Gastrocnemius medialis (tissue), 4 donors: ENCODE results near the gene AARS1. TPM values are rescaled to one million over a fixed set of nuclear protein-coding genes. Genes with fewer than 3 reads are reported as not detected.
"Not testable (repeated sequence)": the region's sequence is repeated elsewhere in the genome, so short reads cannot be mapped to it uniquely, and the experiment has no call there.

Experiments
- ATAC-seq, 2 donors: fragments of 150-250 bp; one replicate each; pipeline ENCODE4 v1.9.1; 2016
- DNase-seq, 2 donors: peaks; one replicate each; pipeline ENCODE4 v3.0.0-alpha.2; 2019
- H3K27ac ChIP-seq, 4 donors: fragments of 200-600 bp; sonication (generic); 1 replicate in 1 of 4; 2 replicates in 3 of 4; pipeline ENCODE4 v1.5.1; 2016 to 2018; ENCODE audit warnings: mild to moderate bottlenecking in 2 of 4, moderate library complexity in 1 of 4
- H3K27me3 ChIP-seq, 3 donors: fragments of 200-600 bp; sonication (generic) in 2 of 3; 1 replicate in 1 of 3; 2 replicates in 2 of 3; pipeline versions ENCODE4 v1.5.1 to v1.6.0; 2016 to 2019; ENCODE audit warnings: mild to moderate bottlenecking in 1 of 3, moderate library complexity in 1 of 3
- H3K36me3 ChIP-seq, 2 donors: fragments of 200-600 bp; sonication (generic) in 1 of 2; one replicate each; pipeline ENCODE4 v1.5.1; 2017 to 2018
- H3K4me1 ChIP-seq, 2 donors: fragments of 200-600 bp; sonication (generic) in 1 of 2; one replicate each; pipeline ENCODE4 v1.5.1; 2016 to 2017; ENCODE audit warnings: mild to moderate bottlenecking in 2 of 2
- H3K4me3 ChIP-seq, 4 donors: fragments of 200-600 bp; sonication (generic) in 3 of 4; 1 replicate in 1 of 4; 2 replicates in 3 of 4; pipeline ENCODE4 v1.5.1; 2016 to 2019; ENCODE audit warnings: mild to moderate bottlenecking in 2 of 4
- H3K9me3 ChIP-seq, 3 donors: fragments of 200-600 bp; sonication (generic) in 2 of 3; 1 replicate in 1 of 3; 2 replicates in 2 of 3; pipeline ENCODE4 v1.5.1; 2016 to 2019
- CTCF ChIP-seq, 5 experiments: fragments of 450-650 bp in 3 of 5; fragments of 200-600 bp in 2 of 5; sonication (generic) in 2 of 5; IDR thresholded peaks in 4 of 5; conservative IDR thresholded peaks in 1 of 5; 1 replicate in 4 of 5; 2 replicates in 1 of 5; pipeline ENCODE4 v1.5.1; 2016 to 2019; ENCODE audit warnings: antibody characterized with exemption in 5 of 5, mild to moderate bottlenecking in 3 of 5, moderate library complexity in 3 of 5
- POLR2A ChIP-seq, 2 donors: fragments of 450-650 bp; IDR thresholded peaks; one replicate each; pipeline ENCODE4 v1.6.1; 2017; ENCODE audit warnings: antibody characterized with exemption in 2 of 2, mild to moderate bottlenecking in 2 of 2, moderate library complexity in 2 of 2
- in situ Hi-C, 4 donors: fragments of 200-750 bp; cut with MboI; loops; one replicate each; pipeline versions ENCODE4 v1.15.0 to v1.8.0; 2017; ENCODE audit warnings: low sequenced_read_pairs in 4 of 4
- intact Hi-C: fragments of 100-400 bp; cut with DNase I; formaldehyde crosslinking; loops from one replicate; pipeline ENCODE4 v1.15.1; 2023; ENCODE audit warnings: low total_unique reads
- total RNA-seq, 4 donors: library from RNA; depleted of rRNA; stranded (reverse); fragments of >200 nt; gene quantifications; one replicate each; pipeline versions ENCODE4 v1.1.0 to v1.2.3, GENCODE V29; 2016

Gene AARS1
- total RNA-seq, 4 donors from 2014 or later, result 58.0 to 80.4 (median 60.2) TPM

DNA sequence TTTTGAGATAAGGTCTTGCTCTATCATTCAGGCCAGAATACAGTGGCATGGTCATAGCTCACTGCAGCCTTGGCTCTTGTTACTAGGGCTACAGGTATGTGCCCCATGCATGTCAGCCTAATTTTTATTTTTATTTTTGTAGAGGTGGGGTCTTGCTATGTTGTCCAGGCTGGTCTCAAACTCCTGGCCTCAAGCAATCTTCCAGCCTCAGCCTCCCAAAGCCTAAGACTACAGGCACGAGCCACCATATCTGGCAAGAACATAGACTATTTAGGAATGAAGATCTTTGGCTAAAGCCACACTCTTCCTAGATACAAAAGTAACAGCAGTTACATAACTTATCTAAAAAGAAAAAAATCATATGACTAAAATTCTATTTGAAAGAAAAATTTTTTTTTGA, 41.8 kb upstream of the AARS1 start:
- peak overlapping the region; percentile 77 to 92 (median 90) for H3K27ac ChIP-seq

DNA sequence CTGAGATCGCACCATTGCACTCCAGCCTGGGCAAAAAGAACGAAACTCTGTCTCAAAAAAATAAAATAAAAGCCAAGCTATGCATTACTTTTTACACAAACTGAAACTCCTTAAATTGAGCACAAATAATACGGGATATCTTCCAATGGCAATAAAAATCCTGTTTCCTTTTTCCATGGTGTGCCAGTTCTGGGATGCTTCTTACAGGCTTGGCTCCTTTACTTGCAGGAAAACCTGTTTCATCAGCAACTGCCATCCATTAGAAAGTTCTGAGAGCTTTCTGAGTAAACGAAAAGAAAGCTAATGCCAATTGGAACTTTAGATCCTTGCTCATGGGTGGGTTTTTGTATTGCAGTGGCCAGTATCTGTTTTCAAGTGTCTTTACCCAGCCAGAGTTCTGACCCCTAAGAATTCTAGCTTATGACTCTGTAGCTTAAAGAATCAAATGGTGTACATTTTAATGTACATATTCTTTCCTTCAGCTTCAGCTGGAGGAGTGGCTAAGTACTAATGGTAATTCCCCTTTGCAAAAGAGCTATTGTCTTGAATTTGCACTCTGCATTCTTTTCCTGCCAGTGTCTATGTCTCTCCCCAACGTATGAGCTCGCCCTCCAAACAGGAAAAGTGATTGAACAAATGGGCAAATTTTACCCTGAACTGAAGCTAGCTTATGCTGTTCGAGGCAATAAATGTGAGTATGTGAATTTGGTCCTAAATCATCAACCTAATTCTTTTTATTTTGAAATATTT, 35.9 kb upstream of the AARS1 start:
- ATAC-seq, result no peak
- Histone ChIP-seq H3K4me1 (no peaks in the 10 kb centered on the region), H3K4me3 (no peak overlapping the region), H3K27ac (no peak overlapping the region), H3K27me3 (no peaks in the 10 kb centered on the region), H3K9me3 (no peaks in the 10 kb centered on the region), H3K36me3 (peaks cover 0 to 64% of the 10 kb centered on the region in 2 donors)
- TF ChIP-seq POLR2A (IDR thresholded peaks at IDR 0.05) (no peak), CTCF (IDR thresholded peaks at IDR 0.05 in 4 of 5, conservative IDR thresholded peaks at IDR 0.05 in 1 of 5) (no peak)
- DNase-seq, result no peak
- intact Hi-C loops (no loop called here), in situ Hi-C loops (no loop called here)

More for the DNA sequence above, 41.8 kb upstream of the AARS1 start:
- Histone ChIP-seq H3K4me1 (peaks cover 3 to 15% of the 10 kb centered on the region in 2 donors), H3K9me3 (no peaks in the 10 kb centered on the region), H3K27me3 (no peaks in the 10 kb centered on the region), H3K4me3 (no peak overlapping the region), H3K36me3 (peaks cover 0 to 48% of the 10 kb centered on the region in 2 donors)
- no peak for DNase-seq
- TF ChIP-seq CTCF (IDR thresholded peaks at IDR 0.05 in 4 of 5, conservative IDR thresholded peaks at IDR 0.05 in 1 of 5) (no peak), POLR2A (IDR thresholded peaks at IDR 0.05) (no peak)
- ATAC-seq, result no peak
- intact Hi-C loops (no loop called here), in situ Hi-C loops (no loop called here)

DNA sequence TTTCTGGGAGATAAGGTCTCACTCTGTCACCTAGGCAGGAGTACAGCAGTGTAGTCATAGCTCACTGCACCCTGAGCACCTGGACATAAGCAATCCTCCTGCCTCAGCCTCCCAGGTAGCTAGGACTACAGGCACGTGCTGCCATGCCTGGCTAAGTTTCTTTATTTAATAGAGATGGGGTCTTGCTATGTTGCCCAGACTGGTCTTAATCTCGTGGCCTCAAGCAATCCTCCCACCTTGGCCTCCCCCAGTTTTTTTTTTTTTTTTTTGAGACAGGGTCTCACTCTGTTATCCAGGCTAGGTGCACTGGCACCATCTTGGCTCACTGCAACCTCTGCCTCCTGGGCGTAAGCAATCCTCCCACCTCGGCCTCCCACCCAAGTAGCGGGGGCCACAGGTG, 30.8 kb upstream of the AARS1 start:
- DNase-seq (no peak), ATAC-seq (no peak)
- H3K27me3 ChIP-seq, result no peaks in the 10 kb centered on the region
- TF ChIP-seq POLR2A (IDR thresholded peaks at IDR 0.05) (no peak), CTCF (IDR thresholded peaks at IDR 0.05 in 4 of 5, conservative IDR thresholded peaks at IDR 0.05 in 1 of 5) (no peak)
- H3K4me3 ChIP-seq, result no peak overlapping the region
- intact Hi-C loops, result no loop called here
- in situ Hi-C loops, result no loop called here
- H3K27ac ChIP-seq, result no peak overlapping the region
- peaks cover 5 to 75% of the 10 kb centered on the region in 2 donors for H3K36me3 ChIP-seq
- no peaks in the 10 kb centered on the region for H3K4me1 ChIP-seq
- no peaks in the 10 kb centered on the region for H3K9me3 ChIP-seq

DNA sequence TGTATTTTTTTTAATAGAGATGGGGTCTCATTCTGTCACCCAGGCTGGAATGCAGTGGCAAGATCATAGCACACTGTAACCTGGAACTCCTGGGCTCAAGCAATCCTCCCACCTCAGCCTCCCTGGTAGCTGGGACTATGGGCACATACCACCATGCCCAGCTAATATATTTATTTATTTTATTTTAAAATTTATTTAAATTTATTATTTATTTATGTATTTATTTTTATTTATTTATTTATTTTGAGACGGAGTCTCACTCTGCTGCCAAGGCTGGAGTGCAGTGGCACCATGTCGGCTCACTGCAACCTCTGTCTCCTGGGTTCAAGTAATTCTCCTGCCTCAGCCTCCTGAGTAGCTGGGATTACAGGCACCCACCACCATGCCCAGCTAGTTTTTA, 18.4 kb upstream of the AARS1 start:
- H3K27me3 ChIP-seq, H3K36me3 ChIP-seq, DNase-seq, H3K4me1 ChIP-seq, intact Hi-C loops, H3K9me3 ChIP-seq, H3K4me3 ChIP-seq, in situ Hi-C loops, H3K27ac ChIP-seq, ATAC-seq: not testable (repeated sequence)

DNA sequence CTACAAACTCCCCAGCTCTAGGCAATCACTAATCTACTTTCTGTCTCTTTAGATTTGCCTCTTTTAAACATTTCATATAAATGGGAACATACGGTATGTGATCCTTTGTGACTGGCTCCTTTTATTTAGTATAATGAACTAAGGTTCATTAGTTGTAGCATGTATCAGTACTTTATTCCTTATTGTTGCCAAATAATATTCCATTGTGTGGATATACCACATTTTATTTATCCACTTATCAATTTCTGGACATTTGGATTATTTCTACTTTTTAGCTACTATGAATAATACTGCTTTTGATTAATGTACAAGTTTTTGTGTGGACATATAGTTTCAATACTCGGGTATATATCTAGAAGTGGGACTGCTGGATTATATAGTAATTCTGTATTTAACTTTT, 17.6 kb upstream of the AARS1 start:
- DNase-seq, result no peak
- H3K4me1 ChIP-seq, result no peaks in the 10 kb centered on the region
- H3K27ac ChIP-seq, result no peak overlapping the region
- no peaks in the 10 kb centered on the region for H3K27me3 ChIP-seq
- in situ Hi-C loops (no loop called here), intact Hi-C loops (no loop called here)
- no peak for TF ChIP-seq POLR2A (IDR thresholded peaks at IDR 0.05)
- ATAC-seq, result no peak
- H3K36me3 ChIP-seq, result peaks cover 0 to 3% of the 10 kb centered on the region in 2 donors
- H3K9me3 ChIP-seq, result no peaks in the 10 kb centered on the region
- H3K4me3 ChIP-seq, result no peak overlapping the region
